GM12801 (cell line): ENCODE data around the gene OR51Q1.

Experiments
- CTCF ChIP-seq: IDR thresholded peaks from one replicate; pipeline ENCODE4 v1.5.1; 2011; ENCODE audit warnings: control low read depth; ENCODE audit not compliant: insufficient read length; ENCODE audit errors: extremely low read depth

OR51Q1 gene

GRCh38 chr11:5421811-5422210 is at the start of gene OR51Q1:
Gene OR51Q1 (plus strand): TSS chr11:5422111. CDS start chr11:5422201, 90 bp downstream.
- no peak for TF ChIP-seq CTCF

GRCh38 chr11:5380740-5381342 is 41.1 kb upstream of the OR51Q1 start:
- no peak for TF ChIP-seq CTCF

- TF ChIP-seq CTCF = no peak
These were observed 38.3 kb upstream of the OR51Q1 start, which contains the start of gene OR51M1 for GRCh38 chr11:5383576-5383975. Gene OR51M1 (plus strand): TSS chr11:5383812. CDS start chr11:5389399, 5,587 bp downstream.

GRCh38 chr11:5384335-5384734 is 37.6 kb upstream of the OR51Q1 start:
- TF ChIP-seq CTCF = no peak

GRCh38 chr11:5390210-5390609 is 31.7 kb upstream of the OR51Q1 start:
- no peak for TF ChIP-seq CTCF

- no peak for TF ChIP-seq CTCF
These were observed 27.8 kb upstream of the OR51Q1 start for GRCh38 chr11:5394091-5394490.

- TF ChIP-seq CTCF = no peak
These were observed 23.0 kb upstream of the OR51Q1 start for GRCh38 chr11:5398936-5399335.
